ENCODE data around the gene HIC2.
"Not testable (repeated sequence)": the region's sequence is repeated elsewhere in the genome, so short reads cannot be mapped to it uniquely, and the experiment has no call there.

HIC2 gene, protein sequence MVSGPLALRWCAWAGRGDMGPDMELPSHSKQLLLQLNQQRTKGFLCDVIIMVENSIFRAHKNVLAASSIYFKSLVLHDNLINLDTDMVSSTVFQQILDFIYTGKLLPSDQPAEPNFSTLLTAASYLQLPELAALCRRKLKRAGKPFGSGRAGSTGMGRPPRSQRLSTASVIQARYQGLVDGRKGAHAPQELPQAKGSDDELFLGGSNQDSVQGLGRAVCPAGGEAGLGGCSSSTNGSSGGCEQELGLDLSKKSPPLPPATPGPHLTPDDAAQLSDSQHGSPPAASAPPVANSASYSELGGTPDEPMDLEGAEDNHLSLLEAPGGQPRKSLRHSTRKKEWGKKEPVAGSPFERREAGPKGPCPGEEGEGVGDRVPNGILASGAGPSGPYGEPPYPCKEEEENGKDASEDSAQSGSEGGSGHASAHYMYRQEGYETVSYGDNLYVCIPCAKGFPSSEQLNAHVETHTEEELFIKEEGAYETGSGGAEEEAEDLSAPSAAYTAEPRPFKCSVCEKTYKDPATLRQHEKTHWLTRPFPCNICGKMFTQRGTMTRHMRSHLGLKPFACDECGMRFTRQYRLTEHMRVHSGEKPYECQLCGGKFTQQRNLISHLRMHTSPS

DNA sequence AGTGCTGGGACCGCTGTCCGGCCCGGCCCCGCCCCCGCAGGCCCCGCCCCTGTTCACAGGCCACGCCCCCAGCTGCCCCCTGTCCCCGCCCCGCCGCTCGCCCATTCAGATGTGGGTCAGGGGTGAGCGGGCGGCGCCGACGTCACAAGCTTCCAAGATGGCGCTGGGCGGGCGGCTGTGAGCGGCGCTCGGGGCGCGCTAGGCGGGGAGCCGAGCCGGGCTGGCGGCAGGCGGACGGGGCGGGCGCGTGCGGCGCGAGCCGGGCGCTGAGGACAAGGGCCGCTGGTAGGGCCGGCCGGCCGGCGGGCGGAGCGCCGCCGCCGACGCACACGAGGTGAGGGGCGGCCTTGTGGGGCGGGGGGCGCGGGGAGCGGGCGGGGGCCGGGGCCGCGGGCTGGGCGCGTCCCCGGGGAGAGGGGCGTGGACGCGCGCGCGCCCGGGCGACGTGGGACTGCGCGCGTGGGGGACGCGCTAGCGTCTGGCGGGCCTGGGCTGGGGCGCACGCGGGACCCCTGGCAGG lies at the start of gene HIC2:
Gene HIC2 (plus strand): TSS at position 145 of the 520 bp plus-strand sequence. CDS start 25,461 bp downstream, outside the sequence.
- not testable (repeated sequence) for DNase-seq

DNA sequence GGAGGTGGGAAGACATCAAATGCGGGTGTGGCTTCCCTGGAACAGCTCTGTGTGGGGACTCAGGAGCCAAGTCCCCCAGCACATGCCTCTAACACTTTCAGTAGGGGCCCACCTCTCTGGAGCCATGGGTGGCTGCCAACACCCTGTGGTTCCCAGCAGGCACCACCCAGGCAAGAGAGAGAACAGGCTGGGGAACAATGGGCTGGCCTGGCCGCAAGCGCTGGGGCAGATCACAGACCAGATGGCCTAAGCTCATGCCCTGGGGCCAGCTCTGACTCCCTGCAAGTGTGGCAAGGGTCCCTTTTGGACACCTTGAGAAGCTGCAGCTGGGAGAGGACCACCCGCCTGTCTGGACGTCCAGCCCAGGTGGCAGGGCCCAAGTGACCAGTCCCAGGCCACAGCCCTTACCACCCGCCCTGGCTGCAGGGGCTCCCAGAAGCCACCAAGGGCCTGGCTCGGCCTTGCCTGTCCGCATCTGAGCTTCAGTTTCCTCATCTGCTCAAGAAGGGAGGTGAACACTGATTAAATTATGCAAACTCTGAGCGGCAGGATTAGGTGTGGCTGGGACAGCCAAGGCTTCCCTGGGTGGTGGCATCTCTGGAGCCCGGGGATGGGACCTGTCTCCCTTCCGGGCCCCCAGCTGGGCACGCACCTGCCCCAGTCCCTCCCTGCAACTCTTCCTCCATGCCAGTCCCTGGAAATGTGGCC lies 48.4 kb upstream of the HIC2 start:
- not testable (repeated sequence) for DNase-seq

DNA sequence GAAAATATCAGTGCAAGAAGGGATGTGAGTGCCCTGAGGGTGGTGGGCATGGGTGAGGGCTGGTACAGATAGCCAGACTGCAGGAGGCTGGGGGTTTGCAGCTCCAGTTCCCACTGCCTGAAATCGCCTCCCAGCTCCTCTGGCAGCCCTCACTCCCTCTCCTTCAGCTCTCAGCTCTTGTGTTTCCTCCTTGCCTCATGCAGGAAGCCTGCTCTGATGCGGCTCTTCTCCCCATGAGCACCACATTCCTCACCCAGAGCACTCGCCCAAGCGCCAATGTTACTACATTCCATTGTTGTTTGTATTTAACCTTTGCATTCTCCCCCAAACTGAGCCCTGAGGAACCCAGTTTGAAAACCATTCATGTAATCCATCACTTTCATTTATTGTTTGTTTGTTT lies 41.3 kb upstream of the HIC2 start:
- DNase-seq, result not testable (repeated sequence)

DNA sequence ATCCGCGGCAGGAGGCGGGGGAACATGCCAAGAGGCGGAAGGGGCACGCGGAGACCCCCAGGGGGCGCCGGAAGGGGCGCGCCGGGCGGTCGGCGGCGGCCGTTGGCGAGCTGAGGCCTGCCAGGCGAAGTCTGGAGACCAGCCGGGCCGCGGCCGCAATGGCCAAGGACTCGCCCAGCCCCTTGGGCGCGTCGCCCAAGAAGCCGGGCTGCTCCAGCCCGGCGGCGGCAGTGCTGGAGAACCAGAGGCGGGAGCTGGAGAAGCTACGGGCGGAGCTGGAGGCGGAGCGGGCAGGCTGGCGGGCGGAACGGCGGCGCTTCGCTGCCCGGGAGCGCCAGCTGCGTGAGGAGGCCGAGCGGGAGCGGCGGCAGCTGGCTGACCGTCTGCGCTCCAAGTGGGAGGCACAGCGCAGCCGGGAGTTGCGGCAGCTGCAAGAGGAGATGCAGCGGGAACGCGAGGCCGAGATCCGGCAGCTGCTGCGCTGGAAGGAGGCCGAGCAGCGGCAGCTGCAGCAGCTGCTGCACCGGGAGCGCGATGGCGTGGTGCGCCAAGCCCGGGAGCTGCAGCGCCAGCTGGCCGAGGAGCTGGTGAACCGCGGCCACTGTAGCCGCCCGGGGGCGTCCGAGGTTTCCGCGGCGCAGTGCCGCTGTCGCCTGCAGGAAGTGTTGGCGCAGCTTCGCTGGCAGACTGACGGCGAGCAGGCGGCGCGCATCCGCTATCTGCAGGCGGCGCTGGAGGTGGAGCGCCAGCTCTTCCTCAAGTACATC lies 33.3 kb upstream of the HIC2 start, which contains the start of gene RIMBP3B:
Gene RIMBP3B (plus strand): TSS at position 51 of the 767 bp plus-strand sequence. CDS start 108 bp downstream, at position 159.
- DNase-seq, result not testable (repeated sequence)

DNA sequence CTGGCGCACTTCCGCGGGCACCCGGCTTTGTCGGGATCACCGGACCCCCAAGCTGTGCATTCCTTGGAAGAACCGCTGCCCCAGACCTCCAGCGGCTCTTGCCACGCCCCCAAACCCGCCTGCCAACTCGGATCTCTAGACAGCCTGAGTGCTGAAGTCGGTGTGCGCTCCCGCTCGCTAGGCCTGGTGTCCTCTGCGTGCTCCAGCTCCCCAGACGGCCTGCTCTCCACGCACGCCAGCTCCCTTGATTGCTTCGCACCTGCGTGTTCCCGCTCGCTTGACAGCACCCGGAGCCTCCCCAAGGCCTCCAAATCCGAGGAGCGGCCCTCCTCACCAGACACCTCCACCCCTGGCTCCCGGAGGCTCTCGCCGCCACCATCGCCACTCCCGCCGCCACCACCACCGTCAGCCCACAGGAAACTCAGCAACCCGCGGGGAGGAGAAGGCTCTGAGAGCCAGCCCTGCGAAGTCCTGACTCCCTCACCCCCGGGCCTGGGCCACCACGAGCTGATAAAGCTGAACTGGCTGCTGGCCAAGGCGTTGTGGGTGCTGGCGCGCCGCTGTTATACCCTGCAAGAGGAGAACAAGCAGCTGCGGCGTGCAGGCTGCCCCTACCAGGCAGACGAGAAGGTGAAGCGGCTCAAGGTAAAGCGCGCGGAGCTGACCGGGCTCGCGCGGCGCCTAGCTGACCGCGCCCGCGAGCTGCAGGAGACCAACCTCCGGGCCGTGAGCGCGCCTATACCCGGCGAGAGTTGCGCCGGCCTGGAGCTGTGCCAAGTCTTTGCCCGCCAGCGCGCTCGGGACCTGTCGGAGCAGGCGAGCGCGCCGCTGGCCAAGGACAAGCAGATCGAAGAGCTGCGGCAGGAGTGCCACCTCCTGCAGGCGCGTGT lies 32.5 kb upstream of the HIC2 start:
- not testable (repeated sequence) for DNase-seq

DNA sequence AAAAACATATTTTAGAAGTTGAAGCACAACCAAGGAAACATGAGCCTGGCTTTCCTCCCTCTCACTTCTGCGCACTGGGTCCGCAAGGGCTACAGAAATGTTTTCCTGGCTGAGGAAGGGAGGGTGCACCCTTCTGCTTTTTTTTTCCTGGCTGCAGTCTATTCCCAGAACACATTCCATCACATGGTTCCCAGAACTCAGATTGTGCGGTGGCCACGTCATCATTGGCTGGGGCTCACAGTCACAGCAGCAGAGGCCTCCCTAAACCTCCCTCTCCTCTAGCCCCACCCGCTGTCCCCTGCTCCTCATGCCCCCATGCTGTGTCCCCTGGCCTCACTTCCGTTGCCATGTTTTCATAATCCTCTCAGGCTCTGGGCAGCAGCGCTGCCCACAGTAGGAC lies 27.7 kb upstream of the HIC2 start:
- not testable (repeated sequence) for DNase-seq

DNA sequence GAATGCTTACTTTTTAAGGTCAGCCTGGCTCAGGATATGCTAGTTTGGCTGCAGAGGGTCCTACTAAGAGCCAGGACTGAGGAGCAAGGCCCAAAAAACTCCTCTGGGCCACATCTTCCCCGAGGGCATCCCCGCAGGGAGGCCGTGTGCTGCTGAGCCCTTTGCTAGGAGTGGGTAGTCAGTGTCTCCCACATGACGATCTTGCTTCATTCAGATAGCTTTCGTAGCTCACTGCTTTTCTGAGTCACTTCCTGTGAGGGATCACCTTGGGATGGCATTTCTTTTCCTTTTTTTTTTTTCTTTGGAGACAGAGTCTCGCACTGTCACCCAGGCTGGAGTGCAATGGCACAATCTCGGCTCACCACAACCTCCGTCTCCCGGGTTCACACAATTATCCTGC lies 27.2 kb upstream of the HIC2 start:
- DNase-seq, result not testable (repeated sequence)

DNA sequence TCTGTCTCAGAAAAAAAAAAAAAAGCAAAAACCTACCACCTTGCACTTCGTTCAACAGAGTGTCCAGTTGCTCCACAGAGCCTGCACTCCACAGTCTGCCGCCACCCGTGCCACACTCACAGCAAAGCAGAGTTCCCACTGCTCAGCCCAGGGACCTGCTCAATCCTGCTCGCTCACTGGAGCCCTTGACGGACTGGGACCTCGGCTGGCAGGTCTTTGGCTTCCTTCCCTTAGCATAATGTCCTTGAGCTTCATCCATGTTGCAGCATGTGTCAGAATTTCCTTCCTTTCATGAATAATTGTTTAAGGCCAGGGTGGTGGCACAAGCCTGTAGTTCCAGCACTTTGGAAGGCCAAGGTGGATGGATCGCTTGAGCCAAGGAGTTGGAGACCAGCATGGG lies 22.6 kb upstream of the HIC2 start:
- DNase-seq, result not testable (repeated sequence)

DNA sequence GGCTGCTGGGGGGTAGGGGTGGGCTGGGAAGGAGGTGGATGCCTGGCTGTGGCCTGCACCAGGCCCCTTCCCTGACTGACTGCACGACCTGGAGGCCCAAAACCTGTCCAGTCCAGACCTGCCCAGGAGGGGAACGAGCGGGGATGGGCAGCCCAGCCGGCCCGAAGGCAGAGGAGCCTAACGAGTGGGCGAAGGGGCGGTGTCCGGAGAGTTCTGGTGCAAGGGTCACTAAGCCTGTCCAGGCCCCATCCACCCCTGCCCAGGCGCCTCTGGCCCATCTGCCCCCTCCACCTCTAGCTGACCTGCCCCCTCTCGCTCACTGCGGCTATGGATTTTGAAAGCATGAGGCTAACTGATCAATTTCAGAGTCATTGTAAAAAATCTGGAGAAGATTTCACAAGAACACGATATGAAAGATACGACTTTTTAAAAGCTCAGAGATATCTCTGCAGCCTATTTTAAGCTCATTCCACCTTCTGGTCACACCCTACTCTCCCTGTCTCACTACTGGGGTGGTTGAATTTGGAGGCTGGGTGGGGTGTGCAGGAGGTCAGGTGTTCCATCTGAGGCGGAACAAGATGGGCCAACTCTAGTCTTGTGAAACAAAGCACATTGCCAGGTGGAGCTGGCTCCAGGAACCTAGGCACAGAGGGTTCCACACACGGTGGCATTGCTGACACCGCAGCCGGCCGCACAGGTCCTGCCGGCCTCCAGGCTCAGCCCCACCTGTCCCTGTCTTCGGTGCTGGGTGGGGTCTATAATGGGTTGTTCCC lies 15.8 kb upstream of the HIC2 start:
- not testable (repeated sequence) for DNase-seq

DNA sequence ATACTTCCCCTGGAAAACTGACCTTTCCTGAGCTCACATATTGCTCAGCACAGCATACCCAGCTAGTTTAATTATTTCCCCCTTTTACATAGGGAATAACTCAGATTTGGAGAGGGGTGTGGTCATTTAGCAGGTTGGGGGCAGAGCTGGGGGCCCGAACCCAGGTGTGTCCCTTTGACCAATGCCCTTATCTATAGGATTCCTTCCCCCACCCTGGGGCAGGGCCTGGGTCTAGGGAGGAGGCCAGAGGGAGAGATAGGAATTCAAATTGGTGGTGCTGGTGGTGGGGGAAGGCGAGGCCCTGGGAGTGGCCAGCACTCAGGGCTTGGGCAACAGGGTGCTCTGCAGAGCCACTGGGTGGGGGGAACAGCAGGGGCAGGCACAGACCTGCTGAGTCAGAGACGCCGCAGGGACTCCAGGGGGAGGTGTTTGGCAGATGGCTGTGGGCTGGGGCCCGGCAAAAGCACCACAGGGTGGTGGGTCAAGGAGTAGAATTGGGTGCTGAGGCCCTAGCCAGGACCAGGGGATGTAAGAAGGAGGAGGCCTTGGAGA lies 14.3 kb upstream of the HIC2 start:
- DNase-seq, result not testable (repeated sequence)

DNA sequence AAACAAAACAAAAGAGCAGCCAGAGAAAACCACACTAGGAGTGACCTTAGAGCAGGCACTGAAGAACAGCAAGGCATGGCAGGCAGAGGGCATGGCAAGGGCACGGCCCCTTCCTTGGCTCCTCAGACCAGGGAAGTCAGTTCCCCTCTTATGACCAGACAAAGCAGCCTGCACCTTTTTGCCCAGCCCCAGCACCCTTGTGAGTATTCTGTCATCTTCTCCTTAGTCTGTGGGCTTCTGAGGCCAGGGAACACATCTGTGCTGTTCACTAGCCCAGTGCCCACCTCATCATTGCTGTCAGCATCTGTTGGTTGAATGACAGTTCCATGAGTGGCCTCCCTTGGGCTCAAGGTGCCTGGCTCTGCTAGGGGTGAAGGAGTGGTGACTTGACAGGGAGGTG lies 10.0 kb upstream of the HIC2 start:
- not testable (repeated sequence) for DNase-seq

DNA sequence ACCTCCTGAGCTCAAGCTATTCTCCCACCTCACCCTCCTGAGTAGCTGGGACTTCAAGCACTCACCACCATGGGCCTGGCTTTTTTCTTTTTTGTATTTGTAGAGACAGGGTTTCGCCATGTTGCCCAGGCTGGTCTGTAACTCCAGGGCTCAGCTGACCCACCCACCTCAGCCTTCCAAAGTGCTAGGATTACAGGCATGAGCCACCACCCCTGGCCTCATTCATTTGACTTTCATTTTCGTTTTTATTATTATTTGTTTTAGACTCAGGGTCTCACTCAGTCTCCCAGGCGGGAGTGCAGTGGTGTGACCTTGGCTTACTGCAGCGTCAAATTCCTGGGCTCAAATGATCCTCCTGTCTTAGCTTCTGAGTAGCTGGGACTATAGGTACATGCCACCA lies 9.4 kb upstream of the HIC2 start:
- not testable (repeated sequence) for DNase-seq

DNA sequence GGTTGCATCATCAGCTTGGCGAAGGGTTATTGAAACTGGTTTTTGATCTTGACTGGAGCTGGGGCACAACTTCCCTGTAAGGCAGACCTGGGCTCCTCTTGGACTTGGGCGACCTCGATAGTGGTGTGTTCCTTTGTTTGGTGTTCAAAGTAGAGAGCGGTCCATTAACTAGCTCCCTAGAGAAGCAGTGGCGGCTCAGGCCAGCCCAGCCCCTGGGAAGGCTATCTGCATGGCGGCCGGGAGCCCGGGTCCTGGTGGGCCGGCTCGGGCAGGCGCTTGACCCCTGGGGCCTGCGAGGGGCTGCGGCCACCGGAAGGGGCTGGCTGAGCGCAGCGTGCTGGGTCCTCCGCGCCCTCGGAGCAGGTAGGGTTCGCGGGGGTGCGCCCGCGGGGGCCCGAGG lies 796 bp upstream of the HIC2 start:
- not testable (repeated sequence) for DNase-seq

DNA sequence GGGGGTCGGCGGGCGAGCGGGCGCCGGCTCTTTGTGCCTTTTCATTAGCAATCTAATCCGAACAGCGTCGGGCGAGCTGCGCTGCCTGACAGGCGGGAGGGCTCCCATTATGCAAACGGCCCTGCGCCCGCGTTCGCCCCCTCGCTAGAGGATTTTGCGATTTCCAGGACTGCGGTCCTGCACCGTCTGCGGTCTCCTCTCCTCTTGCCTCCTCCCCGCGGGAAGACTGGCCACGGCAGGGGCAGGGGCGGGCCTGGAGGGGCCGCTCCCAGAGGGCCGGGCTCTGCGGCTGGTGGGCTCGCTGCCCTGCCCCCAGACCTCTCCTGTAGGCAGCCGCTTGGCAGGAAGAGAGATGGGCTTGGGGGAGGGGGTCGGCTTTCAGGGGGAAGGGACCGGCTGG lies 682 bp downstream of the HIC2 start:
- DNase-seq, result not testable (repeated sequence)

DNA sequence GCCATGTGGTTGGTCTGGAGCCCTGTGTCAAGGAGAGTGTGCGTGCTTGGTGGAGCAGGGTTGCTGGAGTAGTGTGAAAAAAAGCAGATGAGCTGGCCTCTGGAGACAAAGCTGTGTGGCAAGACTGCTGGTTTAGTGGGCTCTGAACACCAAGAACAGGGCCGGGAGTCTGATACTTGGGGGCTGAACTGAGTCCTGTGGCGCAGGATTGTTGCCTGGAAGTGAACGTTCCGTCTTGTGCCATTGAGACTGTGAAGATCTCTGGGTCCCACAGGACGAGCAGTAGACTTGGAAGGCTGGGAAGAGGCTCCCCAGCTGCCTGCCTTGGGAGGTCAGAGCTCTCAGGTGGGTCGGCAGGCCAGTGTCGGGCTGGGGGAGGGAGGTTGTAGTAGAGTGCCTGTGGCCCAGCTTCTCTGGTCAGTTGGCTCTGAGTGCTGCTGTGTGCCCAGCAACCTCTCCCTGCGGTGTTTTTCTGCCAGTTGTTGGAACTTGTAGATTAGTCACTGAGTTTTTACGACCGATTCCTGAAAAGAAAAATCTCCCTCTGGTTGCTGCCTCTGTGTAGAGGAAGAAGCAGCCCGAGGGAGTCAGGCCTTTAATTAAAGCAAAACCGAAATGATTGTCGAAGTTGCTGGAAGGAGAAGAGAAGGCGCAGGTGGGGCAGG lies 1.9 kb downstream of the HIC2 start:
- not testable (repeated sequence) for DNase-seq

DNA sequence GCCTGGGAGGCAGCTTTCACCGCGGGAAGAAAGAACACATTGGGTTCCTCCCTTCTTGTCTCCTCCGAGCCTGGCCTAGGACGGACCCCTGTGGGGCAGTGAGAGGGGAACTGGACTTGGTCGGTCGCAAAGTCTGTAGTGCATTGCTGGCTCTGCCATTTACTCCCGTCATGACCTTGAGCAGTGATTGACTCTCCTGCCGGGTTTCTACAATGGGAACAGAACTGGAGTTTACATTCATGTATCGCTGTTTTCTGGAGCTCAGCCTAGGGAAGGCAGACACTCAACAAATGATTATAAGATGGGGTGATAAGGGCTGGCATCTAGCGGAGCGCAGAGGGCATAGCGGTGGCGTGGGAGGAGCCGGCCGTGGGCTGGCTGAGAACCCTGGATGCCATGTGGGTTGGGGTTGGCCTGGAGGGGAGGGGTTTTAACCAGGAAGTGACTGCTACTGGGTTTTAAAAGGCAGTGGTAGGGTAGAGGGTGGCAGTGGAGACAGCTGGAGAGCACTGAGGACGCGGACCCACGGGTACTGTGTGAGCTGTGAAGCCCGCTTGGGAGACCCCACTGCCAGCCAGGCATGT lies 3.1 kb downstream of the HIC2 start:
- not testable (repeated sequence) for DNase-seq

DNA sequence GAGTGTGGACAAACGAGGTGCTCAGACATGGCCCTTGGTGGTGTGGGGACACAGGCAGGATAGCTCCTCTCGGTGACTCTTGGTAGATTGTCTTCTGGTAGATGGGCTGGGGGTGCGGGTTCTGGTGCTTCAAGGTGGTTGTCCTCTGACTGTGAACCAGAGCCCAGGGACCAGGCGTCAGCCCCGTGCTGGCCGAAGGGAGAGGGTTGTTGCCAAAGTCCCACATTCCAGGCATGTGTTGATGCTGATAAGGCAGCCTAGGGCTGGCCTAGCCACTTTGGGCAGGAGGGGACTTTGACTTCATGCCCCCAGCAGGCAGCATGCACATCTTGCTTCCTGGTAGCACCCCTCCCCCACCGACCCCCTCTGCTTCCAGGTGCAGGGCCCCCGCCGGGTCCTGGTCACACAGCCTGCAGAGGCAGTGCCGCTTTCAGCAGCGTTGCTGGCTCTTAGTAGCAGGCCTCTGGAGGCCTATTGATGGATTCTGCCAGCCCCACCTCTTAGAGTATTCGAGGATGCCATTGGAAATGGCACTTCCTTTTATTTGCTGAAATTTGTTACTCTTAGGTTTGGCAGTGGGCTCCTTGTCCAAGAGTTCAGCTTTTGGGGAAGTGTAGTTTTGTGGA lies 7.0 kb downstream of the HIC2 start:
- not testable (repeated sequence) for DNase-seq

DNA sequence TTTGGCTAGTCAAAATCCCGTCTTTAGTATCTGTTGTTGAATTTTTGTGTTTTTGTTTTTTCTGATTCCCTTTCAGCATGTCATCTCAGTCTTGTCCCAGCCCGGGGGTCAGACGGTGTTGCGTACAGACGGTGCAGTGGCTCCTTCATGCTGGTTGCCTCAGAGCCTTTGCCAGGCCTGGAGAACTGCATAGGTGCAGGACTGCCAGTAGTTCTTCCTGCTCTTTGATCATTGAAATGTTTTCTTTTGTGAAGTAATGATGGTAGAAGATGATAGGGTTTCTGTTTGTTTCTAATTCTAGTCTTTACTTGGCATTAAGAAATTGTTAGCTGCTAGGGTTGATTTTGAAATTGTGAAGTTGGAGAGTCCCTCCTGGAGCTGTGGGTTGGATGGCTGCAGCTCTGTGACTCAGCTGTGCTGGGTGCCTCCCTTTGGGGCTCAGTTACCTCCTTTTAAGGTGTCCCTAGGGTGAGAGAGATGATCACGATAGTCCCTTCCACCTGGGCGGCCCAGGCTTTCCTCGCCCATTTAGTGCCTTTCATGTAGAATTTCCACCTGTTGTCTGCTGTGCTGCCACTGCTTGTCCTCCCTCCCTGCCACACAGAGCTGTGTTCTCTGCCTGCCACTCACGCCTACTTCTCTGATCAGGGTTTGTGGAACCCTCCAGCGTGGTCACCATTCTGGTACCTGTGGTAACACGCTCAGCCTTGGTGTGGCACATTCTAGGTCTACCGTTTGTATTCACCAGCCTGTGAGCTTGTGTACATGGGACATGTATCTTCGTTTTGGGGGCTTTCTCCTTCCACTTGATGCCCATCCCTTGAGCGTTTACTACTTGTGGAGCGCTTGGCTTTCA lies 17.4 kb downstream of the HIC2 start:
- DNase-seq, result not testable (repeated sequence)
